ENCODE data around the gene AQP12A.

GRCh38 chr2:240642061-240642805 is 49.4 kb upstream of the AQP12A start:
- TF ChIP-seq, protein P1, sequence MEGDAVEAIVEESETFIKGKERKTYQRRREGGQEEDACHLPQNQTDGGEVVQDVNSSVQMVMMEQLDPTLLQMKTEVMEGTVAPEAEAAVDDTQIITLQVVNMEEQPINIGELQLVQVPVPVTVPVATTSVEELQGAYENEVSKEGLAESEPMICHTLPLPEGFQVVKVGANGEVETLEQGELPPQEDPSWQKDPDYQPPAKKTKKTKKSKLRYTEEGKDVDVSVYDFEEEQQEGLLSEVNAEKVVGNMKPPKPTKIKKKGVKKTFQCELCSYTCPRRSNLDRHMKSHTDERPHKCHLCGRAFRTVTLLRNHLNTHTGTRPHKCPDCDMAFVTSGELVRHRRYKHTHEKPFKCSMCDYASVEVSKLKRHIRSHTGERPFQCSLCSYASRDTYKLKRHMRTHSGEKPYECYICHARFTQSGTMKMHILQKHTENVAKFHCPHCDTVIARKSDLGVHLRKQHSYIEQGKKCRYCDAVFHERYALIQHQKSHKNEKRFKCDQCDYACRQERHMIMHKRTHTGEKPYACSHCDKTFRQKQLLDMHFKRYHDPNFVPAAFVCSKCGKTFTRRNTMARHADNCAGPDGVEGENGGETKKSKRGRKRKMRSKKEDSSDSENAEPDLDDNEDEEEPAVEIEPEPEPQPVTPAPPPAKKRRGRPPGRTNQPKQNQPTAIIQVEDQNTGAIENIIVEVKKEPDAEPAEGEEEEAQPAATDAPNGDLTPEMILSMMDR (conservative IDR thresholded peaks at IDR 0.05; ENCODE audit: low read depth, low read length): no peak
- no peak for TF ChIP-seq EZH2 (IDR thresholded peaks at IDR 0.05; ENCODE audit: low read length, unreplicated experiment)
- no peak for TF ChIP-seq EZH2phosphoT487 (IDR thresholded peaks at IDR 0.05; ENCODE audit: borderline replicate concordance, low read length)
